KBM-7 (cell line): Measurements from ENCODE around the gene DNAH2.
A peak's percentile ranks its signal among the peaks of the same experiment; 100 is the strongest.
"Not testable (repeated sequence)": the region's sequence is repeated elsewhere in the genome, so short reads cannot be mapped to it uniquely, and the experiment has no call there.

Experiments used
- DNase-seq: peaks from one replicate; pipeline ENCODE4 v3.0.0-alpha.2; 2015
- in situ Hi-C: fragments of 300-500 bp; cut with MboI; formaldehyde crosslinking; loops from 2 replicates; pipeline ENCODE4 v1.14.3; 2020; ENCODE audit warnings: low sequenced_read_pairs, low pct_unique_long_range_greater_than_20kb, mixed read lengths

DNAH2 gene

GRCh38 chr17:7854851-7855659, 137.5 kb downstream of the DNAH2 start, which contains the start of gene TMEM88:
Gene TMEM88 (plus strand): TSS chr17:7855066. CDS start chr17:7855075, 9 bp downstream.
- no peak for DNase-seq
- in situ Hi-C loops = no loop called here

DNA sequence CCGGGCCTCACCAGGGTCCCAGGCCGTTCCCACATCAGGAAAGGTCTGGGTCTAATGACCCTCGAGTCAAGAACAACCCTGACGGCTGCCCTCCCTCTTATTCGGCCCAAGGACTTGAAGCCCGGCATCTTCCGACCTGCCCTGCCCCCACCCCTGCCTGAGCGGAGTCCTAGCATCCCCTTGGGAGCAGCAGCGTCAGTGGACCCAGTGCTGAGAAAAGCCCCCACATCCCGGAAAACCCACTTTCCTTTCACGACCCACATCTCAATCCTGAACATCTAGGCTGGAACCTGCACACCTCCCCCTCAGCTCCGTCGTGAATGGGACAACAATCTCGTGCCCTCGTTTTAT, 138.1 kb downstream of the DNAH2 start:
- no peak for DNase-seq
- in situ Hi-C loops = no loop called here

DNA sequence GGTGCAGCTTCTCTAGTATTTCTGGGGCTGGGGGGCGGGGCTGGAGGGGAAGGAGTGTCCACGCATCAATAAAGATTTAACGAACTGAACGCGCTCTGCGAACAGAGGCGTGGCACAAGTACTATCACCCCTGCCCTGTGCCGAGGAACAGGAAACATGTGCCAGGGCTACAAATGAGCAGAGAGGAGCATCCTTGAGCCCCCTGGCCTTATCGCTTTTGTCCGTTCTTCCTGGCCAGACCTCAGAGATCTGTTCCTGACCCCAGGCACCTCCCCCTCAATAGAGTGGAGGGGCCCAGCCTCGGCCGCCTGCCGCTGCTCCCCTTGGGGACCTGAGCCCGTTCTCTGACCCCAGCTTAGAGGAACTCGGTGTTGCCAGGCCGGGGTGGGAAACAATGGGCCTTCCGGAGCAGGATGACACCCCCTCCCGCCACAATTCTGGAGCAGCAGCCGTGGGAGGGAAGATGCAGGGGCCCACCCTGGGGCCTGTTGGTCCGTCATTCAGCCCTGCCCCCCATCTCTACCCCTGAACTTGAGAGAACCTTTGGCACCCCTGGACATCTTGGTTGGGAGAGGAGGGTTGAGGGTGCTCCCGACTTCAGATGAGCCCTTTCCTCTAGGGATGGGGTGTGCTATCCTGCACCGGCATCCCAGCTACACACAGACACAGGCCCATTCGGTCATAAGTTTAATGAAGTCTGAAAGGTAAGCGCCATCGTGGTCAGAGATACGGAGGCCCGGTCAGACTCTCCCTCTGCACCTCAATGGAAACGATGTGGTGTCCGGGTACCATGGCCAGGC, 138.7 kb downstream of the DNAH2 start:
- peak; percentile 74 for DNase-seq
- in situ Hi-C loops = no loop called here

- in situ Hi-C loops = no loop called here
- peak; percentile 99 for DNase-seq
Observed at GRCh38 chr17:7856811-7857712, 139.5 kb downstream of the DNAH2 start, which contains the start of gene NAA38. Gene NAA38 (minus strand): TSS chr17:7857559. CDS start chr17:7857463, 96 bp downstream.

DNA sequence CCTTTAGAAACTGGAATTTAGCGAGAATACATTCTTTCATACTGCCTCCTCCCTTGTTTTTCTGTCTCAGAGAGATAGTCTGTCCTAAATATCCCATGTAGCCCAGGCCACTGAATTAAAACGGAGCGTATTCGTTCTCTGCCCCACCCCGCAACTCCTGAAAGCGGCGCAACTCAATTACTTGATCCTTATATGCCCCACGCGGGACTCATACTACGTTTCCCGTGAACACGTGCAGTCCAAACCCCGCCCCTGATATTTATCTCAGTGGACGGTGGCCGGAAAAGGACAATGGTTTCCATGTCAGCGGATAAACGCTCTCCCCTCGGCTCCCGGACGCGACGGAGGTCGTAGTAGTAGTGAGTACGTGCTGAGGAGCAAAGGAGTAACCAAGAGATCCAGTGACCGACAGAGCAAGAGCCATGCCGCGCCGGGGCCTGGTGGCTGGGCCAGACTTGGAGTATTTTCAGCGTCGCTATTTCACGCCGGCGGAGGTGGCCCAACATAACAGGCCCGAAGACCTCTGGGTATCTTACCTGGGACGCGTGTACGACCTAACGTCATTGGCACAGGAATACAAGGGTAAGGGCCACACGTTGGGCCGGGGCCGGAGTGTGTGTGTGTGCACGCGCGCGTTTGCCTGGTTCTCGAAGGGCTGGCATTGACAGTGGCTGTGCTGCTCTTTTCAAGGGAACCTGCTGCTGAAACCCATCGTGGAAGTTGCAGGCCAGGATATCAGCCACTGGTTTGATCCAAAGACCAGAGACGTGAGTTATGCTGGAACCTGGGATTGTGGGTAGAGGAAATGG, 140.4 kb downstream of the DNAH2 start, which contains the start of gene CYB5D1:
Gene CYB5D1 (plus strand): TSS at position 291 of the 809 bp plus-strand sequence. CDS start 132 bp downstream, at position 423.
- peak; percentile 97 for DNase-seq
- in situ Hi-C loops = no loop called here

- in situ Hi-C loops = no loop called here
- peak; percentile 75 for DNase-seq
Observed at GRCh38 chr17:7858522-7858810, 140.9 kb downstream of the DNAH2 start.

- in situ Hi-C loops = no loop called here
- DNase-seq = no peak
Observed at GRCh38 chr17:7859028-7859427, 141.5 kb downstream of the DNAH2 start.

DNA sequence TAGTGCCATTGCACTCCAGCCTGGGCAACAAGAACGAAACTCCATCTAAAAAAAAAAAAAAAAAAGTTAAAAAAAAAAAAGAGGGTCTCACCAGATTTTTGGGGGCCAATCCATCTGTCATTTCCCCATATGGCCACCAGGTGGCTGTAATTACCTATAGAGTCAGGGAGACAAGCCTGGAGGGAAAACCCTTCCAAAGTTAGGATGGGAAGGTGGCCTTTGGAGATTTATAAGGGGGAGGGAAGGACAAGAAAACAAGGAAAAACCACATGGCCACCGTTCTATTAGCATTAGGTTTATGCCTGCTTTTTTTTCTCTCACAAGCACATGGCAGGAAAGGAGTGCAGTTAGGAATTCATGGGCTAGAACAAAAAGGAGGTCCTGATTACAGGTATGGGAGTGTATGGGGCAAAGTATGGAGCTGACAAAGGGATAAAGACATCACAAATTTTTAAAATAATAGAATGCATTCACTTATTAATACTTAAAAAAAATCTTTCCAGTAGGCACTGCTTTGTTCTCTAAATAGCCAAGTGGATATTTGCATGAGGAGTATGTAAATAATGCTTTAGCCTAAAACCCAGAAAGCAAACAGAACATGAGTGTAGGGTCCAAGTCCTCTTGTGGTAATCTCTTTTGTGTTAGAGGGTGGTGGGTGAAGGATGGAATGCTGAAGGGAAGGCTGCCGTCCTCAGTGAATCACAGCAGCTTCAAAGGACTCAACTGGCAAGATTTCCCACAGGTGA, 145.3 kb downstream of the DNAH2 start:
- DNase-seq = peak; percentile 58
- in situ Hi-C loops = no loop called here

GRCh38 chr17:7864384-7864783, 146.8 kb downstream of the DNAH2 start:
- DNase-seq, in situ Hi-C loops: not testable (repeated sequence)

- no peak for DNase-seq
- in situ Hi-C loops = no loop called here
Observed at GRCh38 chr17:7864995-7865650, 147.6 kb downstream of the DNAH2 start.

GRCh38 chr17:7867881-7868329, 150.4 kb downstream of the DNAH2 start:
- peak; percentile 72 for DNase-seq
- in situ Hi-C loops = no loop called here

GRCh38 chr17:7873051-7873450, 155.5 kb downstream of the DNAH2 start:
- in situ Hi-C loops = no loop called here
- DNase-seq = no peak

DNA sequence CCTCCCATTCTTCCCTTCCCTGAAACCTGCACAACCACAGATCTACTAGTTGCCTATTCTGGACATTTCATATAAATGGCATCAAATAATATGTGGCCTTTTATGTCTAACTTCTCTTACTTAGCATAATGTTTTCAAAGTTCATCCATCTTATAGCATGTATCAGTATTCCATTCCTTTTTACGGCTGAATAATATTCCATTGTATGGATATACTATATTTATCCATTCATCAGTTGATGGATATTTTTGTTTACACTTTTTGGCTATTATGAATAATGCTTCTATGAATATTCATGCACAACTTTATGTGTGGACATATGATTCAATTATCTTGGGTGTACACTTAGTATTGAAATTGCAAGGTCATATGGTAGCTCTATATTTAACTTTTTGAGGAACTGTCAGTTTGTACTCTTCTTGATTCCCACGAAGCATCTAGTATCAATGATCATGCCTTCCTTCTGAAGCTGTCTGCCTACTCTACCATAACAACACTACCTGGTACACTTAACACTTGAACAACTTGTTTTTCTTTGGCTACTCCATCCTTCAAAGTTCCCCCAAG, 158.3 kb downstream of the DNAH2 start:
- DNase-seq = no peak
- in situ Hi-C loops = no loop called here

DNA sequence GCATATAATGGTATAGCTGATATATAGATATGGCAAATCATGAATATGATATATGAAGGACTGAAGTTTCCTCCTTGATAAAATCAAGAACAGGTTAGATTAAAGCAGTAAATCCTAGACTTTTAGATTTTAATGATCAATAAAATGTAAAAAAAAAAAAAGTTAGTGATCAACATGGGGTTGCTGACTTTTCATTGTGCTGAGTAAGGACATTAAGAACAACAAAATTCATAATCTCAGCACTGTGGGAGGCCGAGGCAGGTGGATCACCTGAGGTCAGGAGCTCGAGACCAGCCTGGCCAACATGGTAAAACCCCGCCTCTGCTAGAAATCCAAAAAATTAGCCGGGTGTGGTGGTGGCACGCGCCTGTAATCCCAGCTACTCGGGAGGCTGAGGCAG, 160.7 kb downstream of the DNAH2 start:
- in situ Hi-C loops = no loop called here
- no peak for DNase-seq

- in situ Hi-C loops = no loop called here
- DNase-seq = peak; percentile 59
Observed at GRCh38 chr17:7880076-7880868, 162.7 kb downstream of the DNAH2 start.

- DNase-seq = no peak
- in situ Hi-C loops = no loop called here
Observed at GRCh38 chr17:7881276-7882054, 163.9 kb downstream of the DNAH2 start.
